ENCODE data around the gene INTS11.

- no peak for TF ChIP-seq CTCF (IDR thresholded peaks at IDR 0.05)
- no peak for TF ChIP-seq POLR2A (IDR thresholded peaks at IDR 0.05)
Observed at GRCh38 chr1:1296070-1297061, 28.1 kb downstream of the INTS11 start.
